ENCODE measurements around the gene EYA2. TPM values are rescaled to one million over a fixed set of nuclear protein-coding genes. Genes with fewer than 3 reads are reported as not detected.

Gene EYA2
- total RNA-seq, 1 donor from 2014 or later, result 1.8 TPM

DNA sequence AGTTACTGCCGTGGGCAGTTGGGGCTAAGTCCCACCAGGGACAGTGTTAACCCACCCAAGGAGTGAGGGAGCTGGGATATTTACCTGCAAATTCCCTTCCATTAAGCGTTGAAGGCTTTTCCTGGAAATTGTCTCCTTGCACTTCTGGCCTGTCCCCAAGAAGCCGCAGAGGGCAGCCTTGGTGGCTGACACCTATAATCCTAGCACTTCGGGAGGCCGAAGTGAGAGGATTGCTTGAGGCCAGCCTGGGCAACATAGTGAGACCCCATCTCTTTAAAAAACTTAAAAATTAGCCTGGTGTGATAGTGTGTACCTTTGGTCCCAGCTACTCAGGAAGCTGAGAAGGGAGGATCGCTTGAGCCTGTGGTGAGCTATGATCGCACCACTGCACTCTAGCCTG is 204.4 kb downstream of the EYA2 start:
- Histone ChIP-seq H3F3A (ENCODE audit: low read depth) (no peaks in the 10 kb centered on the region), H3K9me3 (ENCODE audit: low read depth) (peaks cover 3% of the 10 kb centered on the region), H3K4me1 (no peaks in the 10 kb centered on the region), H3K4me2 (no peak overlapping the region), H3K9ac (no peak overlapping the region), H4K20me1 (ENCODE audit: low read depth) (no peaks in the 10 kb centered on the region), H2AFZ (replicated peaks) (no peak overlapping the region), H3K79me2 (ENCODE audit: low read depth) (no peaks in the 10 kb centered on the region), H3K27ac (no peak overlapping the region), H3K36me3 (no peaks in the 10 kb centered on the region), H3K27me3 (no peaks in the 10 kb centered on the region), H3K4me3 (no peak overlapping the region)
- Mint-ChIP-seq H3K36me3 (no peaks in the 10 kb centered on the region), H3K27ac (no peak overlapping the region), H3K27me3 (ENCODE audit: insufficient read depth, low read depth) (peaks cover 2% of the 10 kb centered on the region), H3K4me1 (no peaks in the 10 kb centered on the region), H3K9me3 (peaks cover 35% of the 10 kb centered on the region), H3K4me3 (no peak overlapping the region)
- TF ChIP-seq EZH2 (IDR thresholded peaks at IDR 0.05) (no peak), EZH2phosphoT487 (IDR thresholded peaks at IDR 0.05) (no peak)
- TF ChIP-seq, protein P1, sequence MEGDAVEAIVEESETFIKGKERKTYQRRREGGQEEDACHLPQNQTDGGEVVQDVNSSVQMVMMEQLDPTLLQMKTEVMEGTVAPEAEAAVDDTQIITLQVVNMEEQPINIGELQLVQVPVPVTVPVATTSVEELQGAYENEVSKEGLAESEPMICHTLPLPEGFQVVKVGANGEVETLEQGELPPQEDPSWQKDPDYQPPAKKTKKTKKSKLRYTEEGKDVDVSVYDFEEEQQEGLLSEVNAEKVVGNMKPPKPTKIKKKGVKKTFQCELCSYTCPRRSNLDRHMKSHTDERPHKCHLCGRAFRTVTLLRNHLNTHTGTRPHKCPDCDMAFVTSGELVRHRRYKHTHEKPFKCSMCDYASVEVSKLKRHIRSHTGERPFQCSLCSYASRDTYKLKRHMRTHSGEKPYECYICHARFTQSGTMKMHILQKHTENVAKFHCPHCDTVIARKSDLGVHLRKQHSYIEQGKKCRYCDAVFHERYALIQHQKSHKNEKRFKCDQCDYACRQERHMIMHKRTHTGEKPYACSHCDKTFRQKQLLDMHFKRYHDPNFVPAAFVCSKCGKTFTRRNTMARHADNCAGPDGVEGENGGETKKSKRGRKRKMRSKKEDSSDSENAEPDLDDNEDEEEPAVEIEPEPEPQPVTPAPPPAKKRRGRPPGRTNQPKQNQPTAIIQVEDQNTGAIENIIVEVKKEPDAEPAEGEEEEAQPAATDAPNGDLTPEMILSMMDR (IDR thresholded peaks at IDR 0.05), result no peak
- DNase-seq (ENCODE audit: low spot score), result no peak

DNA sequence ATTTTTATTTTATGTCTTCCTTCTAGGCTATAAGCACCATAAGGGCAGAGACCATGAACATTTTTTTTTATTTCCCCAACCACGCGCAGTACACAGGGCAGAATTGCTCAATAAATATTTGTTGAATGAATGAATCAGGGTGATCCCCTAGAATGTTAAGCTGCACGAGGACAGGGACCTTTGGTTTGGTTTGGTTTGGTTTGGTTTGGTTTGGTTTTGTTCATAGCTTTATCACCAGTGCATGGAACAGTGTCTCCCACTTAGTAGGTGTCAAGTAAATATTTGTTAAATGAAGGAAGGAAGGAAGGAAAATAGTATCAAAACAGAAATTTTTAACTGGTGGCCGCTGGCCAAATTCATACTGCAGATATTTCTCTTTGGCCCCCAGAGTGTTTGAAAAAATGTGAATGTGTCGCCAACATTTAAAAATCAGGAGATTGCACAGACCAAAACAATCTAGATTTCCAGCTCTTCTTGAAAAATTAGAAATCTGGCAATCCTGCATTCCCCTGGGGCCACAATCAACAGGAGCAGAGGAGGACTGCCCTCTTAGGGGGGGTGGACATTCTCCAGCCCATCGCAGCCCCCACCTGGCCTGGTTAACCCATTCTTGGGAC is 205.3 kb downstream of the EYA2 start:
- Histone ChIP-seq H3K27ac (no peak overlapping the region), H3K27me3 (no peaks in the 10 kb centered on the region), H3K4me3 (no peak overlapping the region), H2AFZ (replicated peaks) (no peak overlapping the region), H3K4me2 (no peak overlapping the region), H4K20me1 (ENCODE audit: low read depth) (no peaks in the 10 kb centered on the region), H3K4me1 (no peaks in the 10 kb centered on the region), H3F3A (ENCODE audit: low read depth) (no peaks in the 10 kb centered on the region), H3K9ac (no peak overlapping the region), H3K79me2 (ENCODE audit: low read depth) (no peaks in the 10 kb centered on the region), H3K36me3 (no peaks in the 10 kb centered on the region), H3K9me3 (ENCODE audit: low read depth) (peaks cover 3% of the 10 kb centered on the region)
- peaks cover 32% of the 10 kb centered on the region for H3K9me3 Mint-ChIP-seq
- no peak overlapping the region for H3K27ac Mint-ChIP-seq
- H3K4me1 Mint-ChIP-seq, result no peaks in the 10 kb centered on the region
- no peak for DNase-seq (ENCODE audit: low spot score)
- no peak overlapping the region for H3K4me3 Mint-ChIP-seq
- TF ChIP-seq EZH2phosphoT487 (IDR thresholded peaks at IDR 0.05), result no peak
- TF ChIP-seq EZH2 (IDR thresholded peaks at IDR 0.05), result no peak
- TF ChIP-seq, protein P1 (IDR thresholded peaks at IDR 0.05), result no peak
- no peaks in the 10 kb centered on the region for H3K36me3 Mint-ChIP-seq
- H3K27me3 Mint-ChIP-seq (ENCODE audit: insufficient read depth, low read depth), result peaks cover 2% of the 10 kb centered on the region

DNA sequence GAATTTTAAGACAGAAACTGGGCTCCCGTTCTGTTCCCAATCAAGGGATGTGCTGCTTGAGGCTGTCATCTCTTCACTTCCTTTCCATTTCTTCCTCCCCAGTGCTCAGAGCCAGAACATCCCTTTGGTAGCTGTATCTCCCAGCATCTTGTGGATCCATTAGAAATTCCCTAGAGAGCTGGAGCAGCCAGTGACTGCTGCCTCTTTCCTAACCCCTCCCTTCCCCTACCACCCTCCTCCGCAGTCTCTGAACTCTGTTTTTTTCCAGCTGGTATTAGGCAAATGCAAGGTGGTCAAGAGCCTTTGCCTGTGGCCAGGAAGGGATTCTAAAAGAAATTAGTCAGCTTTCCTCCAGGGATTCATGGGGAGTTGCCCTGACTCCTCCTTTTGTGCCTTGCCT is 208.0 kb downstream of the EYA2 start:
- no peaks in the 10 kb centered on the region for H3K36me3 Mint-ChIP-seq
- H3K4me3 Mint-ChIP-seq, result no peak overlapping the region
- Histone ChIP-seq H3F3A (ENCODE audit: low read depth) (no peaks in the 10 kb centered on the region), H3K9ac (no peak overlapping the region), H3K4me2 (no peak overlapping the region), H3K36me3 (no peaks in the 10 kb centered on the region), H4K20me1 (ENCODE audit: low read depth) (no peaks in the 10 kb centered on the region), H3K4me1 (no peaks in the 10 kb centered on the region), H3K79me2 (ENCODE audit: low read depth) (no peaks in the 10 kb centered on the region), H2AFZ (replicated peaks) (no peak overlapping the region), H3K27ac (no peak overlapping the region), H3K4me3 (no peak overlapping the region), H3K9me3 (ENCODE audit: low read depth) (peaks cover 3% of the 10 kb centered on the region), H3K27me3 (no peaks in the 10 kb centered on the region)
- peaks cover 5% of the 10 kb centered on the region for H3K27me3 Mint-ChIP-seq (ENCODE audit: insufficient read depth, low read depth)
- no peak overlapping the region for H3K27ac Mint-ChIP-seq
- H3K4me1 Mint-ChIP-seq, result peaks cover 2% of the 10 kb centered on the region
- no peak for DNase-seq (ENCODE audit: low spot score)
- H3K9me3 Mint-ChIP-seq, result peaks cover 19% of the 10 kb centered on the region
- TF ChIP-seq EZH2 (IDR thresholded peaks at IDR 0.05) (no peak), EZH2phosphoT487 (IDR thresholded peaks at IDR 0.05) (no peak)
- TF ChIP-seq, protein P1 (IDR thresholded peaks at IDR 0.05), result no peak
